Tibial artery (tissue), 4 donors: ENCODE data around the gene FAM3B.
A peak's percentile ranks its signal among the peaks of the same experiment; 100 is the strongest.

Experiments used
- DNase-seq, 2 donors: peaks; one replicate each; pipeline ENCODE4 v3.0.0-alpha.2; 2019
- H3K27ac ChIP-seq, 2 donors: fragments of 200-600 bp; sonication (generic) in 1 of 2; 1 replicate in 1 of 2; 2 replicates in 1 of 2; pipeline ENCODE4 v1.5.1; 2018 to 2019; ENCODE audit warnings: mild to moderate bottlenecking in 1 of 2
- H3K27me3 ChIP-seq, 2 donors: fragments of 200-600 bp; sonication (generic) in 1 of 2; one replicate each; pipeline versions ENCODE4 v1.5.1 to v1.6.0; 2016 to 2019
- H3K36me3 ChIP-seq, 3 donors: fragments of 200-600 bp; sonication (generic) in 2 of 3; one replicate each; pipeline ENCODE4 v1.5.1; 2016 to 2019; ENCODE audit warnings: mild to moderate bottlenecking in 2 of 3
- H3K4me1 ChIP-seq, 4 donors: fragments of 200-600 bp; sonication (generic) in 2 of 4; 1 replicate in 3 of 4; 2 replicates in 1 of 4; pipeline ENCODE4 v1.5.1; 2016 to 2019
- H3K4me3 ChIP-seq, 2 donors: fragments of 200-600 bp; sonication (generic) in 1 of 2; 1 replicate in 1 of 2; 2 replicates in 1 of 2; pipeline ENCODE4 v1.5.1; 2018 to 2019; ENCODE audit warnings: mild to moderate bottlenecking in 2 of 2
- H3K9me3 ChIP-seq, 3 donors: fragments of 200-600 bp; sonication (generic) in 1 of 3; one replicate each; pipeline ENCODE4 v1.5.1; 2016 to 2019
- CTCF ChIP-seq, 2 experiments: fragments of 200-600 bp in 1 of 2; fragments of 450-650 bp in 1 of 2; IDR thresholded peaks; one replicate each; pipeline ENCODE4 v1.5.1; 2017 to 2019; ENCODE audit warnings: antibody characterized with exemption in 2 of 2, mild to moderate bottlenecking in 1 of 2, moderate library complexity in 1 of 2
- intact Hi-C: fragments of 100-400 bp; cut with DNase I; formaldehyde crosslinking; loops from one replicate; pipeline ENCODE4 v1.15.0; 2023; ENCODE audit warnings: low total_unique reads

Gene FAM3B

GRCh38 chr21:41316200-41317062, at the start of gene FAM3B:
Gene FAM3B, plus strand, starts transcription at chr21:41316801. Its CDS starts 79 bp downstream, at chr21:41316880.
- H3K27ac ChIP-seq: no peak within 1 kb of the TSS
- intact Hi-C loops: no loop called here
- DNase-seq: no peak

GRCh38 chr21:41267346-41267745, 49.3 kb upstream of the FAM3B start:
- TF ChIP-seq CTCF (IDR thresholded peaks at IDR 0.05): no peak
- intact Hi-C loops: no loop called here
- H3K27me3 ChIP-seq: no peaks in the 10 kb centered on the region
- H3K9me3 ChIP-seq: no peaks in the 10 kb centered on the region
- H3K27ac ChIP-seq: no peak overlapping the region
- H3K4me3 ChIP-seq: no peak overlapping the region
- peaks cover 0 to 30% (median 17%) of the 10 kb centered on the region in 3 donors for H3K36me3 ChIP-seq
- no peaks in the 10 kb centered on the region for H3K4me1 ChIP-seq
- DNase-seq: no peak

More at GRCh38 chr21:41316200-41317062, at the start of gene FAM3B:
- TF ChIP-seq CTCF (IDR thresholded peaks at IDR 0.05): no peak
- Histone ChIP-seq H3K9me3 (no peaks in the 10 kb centered on the region), H3K27me3 (peaks cover 0 to 29% of the 10 kb centered on the region in 2 donors), H3K4me1 (peaks cover 0 to 15% (median 11%) of the 10 kb centered on the region in 4 donors), H3K36me3 (no peaks in the 10 kb centered on the region), H3K4me3 (peak within 1 kb of the TSS; percentile 30 to 41)

- Histone ChIP-seq H3K36me3 (peaks cover 0 to 23% (median 13%) of the 10 kb centered on the region in 3 donors), H3K27me3 (no peaks in the 10 kb centered on the region), H3K27ac (no peak overlapping the region), H3K4me3 (no peak overlapping the region), H3K4me1 (no peaks in the 10 kb centered on the region), H3K9me3 (no peaks in the 10 kb centered on the region)
- TF ChIP-seq CTCF (IDR thresholded peaks at IDR 0.05): no peak
- DNase-seq: no peak
- intact Hi-C loops: no loop called here
These were observed 47.1 kb upstream of the FAM3B start for GRCh38 chr21:41269535-41269934.

GRCh38 chr21:41277196-41277595, 39.4 kb upstream of the FAM3B start:
- Histone ChIP-seq H3K27ac (no peak overlapping the region), H3K4me1 (peaks cover 0 to 15% (median 0%) of the 10 kb centered on the region in 4 donors), H3K36me3 (peaks cover 18 to 30% (median 20%) of the 10 kb centered on the region in 3 donors), H3K27me3 (no peaks in the 10 kb centered on the region), H3K9me3 (no peaks in the 10 kb centered on the region), H3K4me3 (no peak overlapping the region)
- intact Hi-C loops: no loop called here
- TF ChIP-seq CTCF (IDR thresholded peaks at IDR 0.05): no peak
- no peak for DNase-seq

- peaks cover 17 to 30% (median 18%) of the 10 kb centered on the region in 3 donors for H3K36me3 ChIP-seq
- no peak for DNase-seq
- H3K27me3 ChIP-seq: no peaks in the 10 kb centered on the region
- H3K27ac ChIP-seq: no peak overlapping the region
- H3K4me1 ChIP-seq: peaks cover 0 to 15% (median 0%) of the 10 kb centered on the region in 4 donors
- H3K4me3 ChIP-seq: no peak overlapping the region
- intact Hi-C loops: no loop called here
- no peaks in the 10 kb centered on the region for H3K9me3 ChIP-seq
- no peak for TF ChIP-seq CTCF (IDR thresholded peaks at IDR 0.05)
These were observed 38.8 kb upstream of the FAM3B start for GRCh38 chr21:41277846-41278245.
